HG03159 (cell line): Measurements from ENCODE around the gene SORCS2.

Experiments
- ATAC-seq: cut with Tn5 transposase; IDR thresholded peaks from one replicate; pipeline ENCODE4 v1.9.1; 2021; ENCODE audit warnings: mild to moderate bottlenecking, moderate library complexity; ENCODE audit not compliant: unreplicated experiment

The SORCS2 gene

DNA sequence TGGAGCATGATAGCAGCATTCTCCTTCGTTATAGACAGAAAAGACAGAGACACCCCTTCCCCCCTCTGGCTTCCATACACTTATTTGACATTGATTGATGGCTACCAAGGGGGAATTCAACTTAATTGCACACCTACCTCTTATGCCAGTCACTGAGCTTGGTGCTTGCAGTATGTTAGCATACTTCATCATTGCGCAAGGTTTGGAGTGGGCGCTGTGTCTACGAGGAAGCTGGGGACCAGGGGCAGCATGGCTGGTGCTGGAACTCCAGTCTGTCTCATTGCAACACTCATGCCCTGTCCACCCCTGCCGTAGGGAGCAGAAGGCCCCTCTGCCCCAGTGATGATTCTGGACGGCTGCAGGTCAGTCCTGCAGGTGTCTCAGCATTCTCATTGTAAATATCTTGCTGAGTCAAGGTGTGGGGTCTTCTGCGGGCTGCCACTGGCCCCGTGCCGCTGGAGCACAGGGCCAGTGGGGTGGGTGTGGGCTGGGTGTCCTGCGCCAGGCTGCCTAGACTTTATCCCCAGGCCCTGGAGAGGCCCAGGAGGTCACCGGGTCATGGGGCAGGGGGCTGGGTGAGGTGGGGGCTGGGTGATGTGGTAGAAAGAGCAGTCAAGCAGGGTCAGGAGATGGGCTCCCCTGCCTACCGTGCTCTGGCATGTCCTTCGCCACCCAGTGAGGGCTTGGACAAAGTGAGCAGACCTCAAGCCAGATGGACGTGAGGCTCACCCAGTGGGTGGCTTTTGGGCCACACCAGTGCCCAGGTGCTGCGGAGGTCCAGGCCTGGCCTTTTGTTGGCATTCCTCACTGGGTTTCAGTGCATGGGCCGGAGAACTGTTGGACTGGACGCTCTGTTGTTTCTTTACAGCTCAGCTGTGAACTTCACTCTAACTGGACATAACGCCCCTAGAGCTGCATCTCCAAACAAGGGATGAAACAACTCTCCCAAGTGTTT, 156.9 kb downstream of the SORCS2 start:
- ATAC-seq = no peak

DNA sequence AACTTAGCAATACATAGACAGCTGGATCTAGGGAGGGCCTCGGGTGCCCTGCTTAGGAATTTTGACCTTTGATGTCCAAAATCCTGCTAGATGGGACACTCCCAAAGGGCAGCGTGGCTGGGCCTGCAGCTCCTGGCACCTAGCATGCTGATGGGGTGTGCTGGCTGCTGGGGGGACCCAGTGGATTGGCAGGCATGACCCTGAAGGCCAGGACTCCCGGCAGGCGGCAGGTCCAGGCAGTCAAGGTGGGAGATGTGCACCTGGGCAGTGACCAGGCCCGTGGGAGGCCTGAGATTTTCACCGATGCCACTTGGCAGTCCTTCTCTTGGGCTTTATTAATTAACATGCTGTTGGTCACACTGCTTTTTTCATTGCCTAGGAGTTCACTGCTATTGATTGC, 158.1 kb downstream of the SORCS2 start:
- no peak for ATAC-seq

DNA sequence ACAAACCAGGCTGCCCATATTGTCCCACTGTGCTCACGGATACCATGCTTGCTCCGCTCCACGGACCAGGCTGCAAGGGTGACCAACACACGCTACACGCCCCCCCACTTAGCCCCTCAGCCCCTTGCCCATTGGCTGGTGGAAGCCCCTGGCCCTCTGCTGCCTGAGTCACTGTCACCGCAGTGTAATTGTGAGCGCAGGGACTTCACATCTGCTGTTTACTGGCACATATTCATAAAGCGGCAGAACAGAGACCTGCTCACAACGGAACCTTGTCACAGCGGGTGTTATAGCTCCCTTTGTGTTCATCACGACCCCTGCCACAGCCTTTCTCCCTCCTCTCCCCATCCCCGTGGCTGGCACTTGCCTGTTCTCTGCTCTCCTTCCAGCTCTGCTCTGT, 158.7 kb downstream of the SORCS2 start:
- no peak for ATAC-seq

DNA sequence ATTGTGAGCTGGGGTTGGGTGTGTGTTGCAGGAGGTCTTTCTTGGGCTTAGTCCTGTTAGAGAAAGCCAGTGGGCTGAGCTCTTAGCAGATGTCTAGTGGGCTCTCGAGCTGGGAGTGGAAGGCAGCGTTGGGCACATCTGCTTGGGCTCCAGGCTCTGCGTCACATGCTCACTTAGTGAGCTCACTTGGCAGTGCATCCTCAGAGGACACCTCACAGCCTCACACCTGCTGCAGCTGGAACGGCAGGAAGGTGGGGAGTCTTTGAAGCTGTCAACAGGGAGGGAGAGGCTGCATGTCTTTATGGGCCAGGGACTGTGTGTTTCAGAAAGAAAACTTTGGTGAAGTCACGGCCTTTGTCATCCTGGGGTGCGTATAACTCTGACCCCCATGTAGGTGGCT, 160.1 kb downstream of the SORCS2 start:
- ATAC-seq = no peak

DNA sequence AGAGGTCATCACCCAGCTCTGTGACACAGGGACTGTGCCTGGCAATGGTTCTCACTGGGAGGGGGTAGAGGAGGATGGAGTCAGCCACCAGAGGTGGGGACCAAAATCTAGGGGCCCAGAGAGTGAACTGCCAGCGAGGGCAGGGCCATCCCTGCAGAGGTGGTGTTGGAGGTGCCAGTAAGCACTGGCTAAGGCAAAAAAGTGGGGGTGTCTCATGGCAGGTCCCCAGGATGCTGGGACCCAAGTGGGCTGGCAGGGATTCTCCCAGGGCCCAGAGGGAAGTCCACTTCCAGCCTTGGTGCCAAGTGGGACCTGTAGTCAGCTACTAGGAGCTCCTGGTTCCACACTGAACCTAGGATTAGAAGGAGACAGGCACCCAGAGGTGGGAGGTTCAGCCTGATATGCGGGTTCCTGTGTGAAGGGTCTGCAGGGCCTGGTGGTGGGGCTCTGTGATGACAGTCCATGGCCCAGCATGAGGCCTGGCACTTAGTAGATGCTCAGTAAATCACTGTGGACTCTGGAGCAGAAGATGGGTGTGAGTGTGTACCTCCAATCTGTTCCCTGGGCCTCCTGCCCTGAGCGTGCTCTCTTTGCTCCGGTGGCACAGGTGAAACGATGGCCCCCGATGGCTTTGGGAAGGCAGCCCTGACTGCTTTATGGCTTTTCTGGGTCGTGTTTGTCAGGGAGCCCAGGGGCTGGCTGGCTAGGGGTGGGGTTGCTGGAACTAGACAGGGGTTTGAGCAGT, 160.9 kb downstream of the SORCS2 start:
- ATAC-seq = no peak

DNA sequence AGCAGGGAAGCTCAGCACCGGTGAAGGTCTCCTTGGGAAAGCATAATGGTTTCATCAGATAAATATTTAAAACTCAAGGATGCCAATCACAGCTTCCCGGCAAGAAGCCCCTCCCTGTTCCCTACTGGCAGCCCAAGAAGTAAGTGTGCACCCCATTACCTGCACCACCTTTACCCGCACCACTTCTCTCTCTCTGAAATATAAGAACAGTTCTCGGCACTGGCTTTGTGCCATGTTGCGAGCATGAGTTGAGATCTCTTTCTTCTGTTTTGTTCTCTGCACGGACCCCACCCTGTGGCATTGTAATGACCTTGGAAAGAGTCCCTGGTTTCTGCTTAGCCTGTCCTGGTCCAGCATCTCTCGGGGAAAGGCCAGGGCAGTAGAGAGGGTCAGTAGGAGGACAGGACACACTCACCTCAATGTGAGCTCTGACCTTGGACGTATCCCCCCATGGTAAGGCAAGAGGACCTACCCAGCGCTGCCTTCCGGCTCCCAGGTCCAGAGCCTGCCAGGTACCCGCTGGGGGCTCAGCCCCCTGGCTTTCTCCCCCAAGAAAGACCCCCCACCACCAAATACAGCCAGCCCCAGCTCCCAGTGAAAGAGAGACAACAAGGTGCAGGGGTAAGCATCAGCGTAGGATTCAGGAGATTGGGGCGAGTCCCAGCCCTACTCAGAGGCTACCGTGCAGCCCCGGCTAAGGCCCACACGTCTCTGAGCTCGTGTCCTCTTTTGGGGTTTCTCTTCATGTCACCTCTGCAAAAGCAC, 161.7 kb downstream of the SORCS2 start:
- ATAC-seq = no peak

DNA sequence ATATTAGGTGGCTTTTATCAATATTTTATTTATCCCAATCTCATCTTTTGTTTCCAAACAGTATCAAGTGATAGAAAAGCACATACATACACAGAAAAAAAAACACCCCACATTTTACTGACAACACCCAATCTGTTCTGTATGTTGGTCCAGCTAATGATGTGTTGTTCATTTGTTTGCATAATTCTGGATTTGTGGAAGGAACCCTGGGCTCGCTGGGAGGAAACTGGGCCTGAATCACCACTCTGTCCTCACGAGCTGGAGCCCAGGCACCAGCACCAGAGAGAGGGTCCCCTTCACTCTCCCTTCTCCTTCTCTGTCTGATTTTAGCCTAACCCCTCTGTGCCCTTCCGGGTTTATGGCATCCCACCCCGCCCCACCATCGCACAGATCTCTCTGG, 162.6 kb downstream of the SORCS2 start:
- no peak for ATAC-seq

DNA sequence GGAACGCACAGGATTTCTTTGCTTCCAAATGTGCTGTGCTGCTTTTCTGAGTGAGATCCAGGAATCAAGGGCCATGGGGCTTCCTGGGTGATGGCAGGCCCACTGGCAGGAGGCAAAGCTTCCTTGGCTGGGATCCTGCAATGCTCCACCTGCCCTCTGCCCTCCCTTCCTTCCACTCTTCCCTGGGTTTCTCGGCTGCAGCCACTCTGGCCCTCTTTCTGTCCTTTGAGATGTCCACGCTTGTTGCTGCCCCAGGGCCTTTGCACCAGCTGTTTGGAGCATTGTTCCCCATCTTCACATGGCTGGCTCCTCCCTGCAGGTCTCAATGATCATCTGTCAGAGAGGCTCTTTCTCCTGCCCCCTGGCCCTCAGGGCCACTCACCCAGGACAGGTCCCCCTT, 163.5 kb downstream of the SORCS2 start:
- no peak for ATAC-seq

DNA sequence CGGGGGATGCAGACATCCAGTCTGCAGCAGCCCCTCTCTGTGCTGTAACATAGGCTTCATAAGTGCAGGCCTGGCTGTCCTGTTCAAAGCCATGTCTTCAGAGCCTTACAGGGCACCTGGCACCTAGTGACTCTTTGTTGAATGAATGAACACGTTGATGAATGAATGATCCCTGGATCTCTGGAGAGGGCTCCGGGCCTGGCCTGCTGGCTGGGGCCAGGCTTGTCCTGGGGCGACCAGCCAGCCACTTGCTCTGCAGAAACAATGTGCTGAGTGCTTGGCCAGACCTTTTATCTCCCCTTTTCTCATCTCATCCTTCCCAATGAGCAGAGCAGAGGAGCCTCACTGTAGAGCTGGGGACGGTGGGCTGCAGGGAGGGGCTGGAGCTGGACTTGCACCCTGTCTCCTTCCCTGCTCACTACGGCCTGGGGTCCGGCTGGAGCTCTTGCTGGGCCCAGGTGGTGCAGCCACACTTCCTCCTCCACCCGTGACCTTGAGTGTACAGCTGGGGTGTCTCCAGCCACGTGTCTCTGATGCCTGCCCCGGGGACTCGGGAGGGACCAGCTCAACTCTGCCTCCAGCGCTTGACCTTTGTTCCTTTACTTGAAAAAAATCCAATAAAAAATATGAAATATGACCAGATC, 164.5 kb downstream of the SORCS2 start:
- ATAC-seq = no peak

DNA sequence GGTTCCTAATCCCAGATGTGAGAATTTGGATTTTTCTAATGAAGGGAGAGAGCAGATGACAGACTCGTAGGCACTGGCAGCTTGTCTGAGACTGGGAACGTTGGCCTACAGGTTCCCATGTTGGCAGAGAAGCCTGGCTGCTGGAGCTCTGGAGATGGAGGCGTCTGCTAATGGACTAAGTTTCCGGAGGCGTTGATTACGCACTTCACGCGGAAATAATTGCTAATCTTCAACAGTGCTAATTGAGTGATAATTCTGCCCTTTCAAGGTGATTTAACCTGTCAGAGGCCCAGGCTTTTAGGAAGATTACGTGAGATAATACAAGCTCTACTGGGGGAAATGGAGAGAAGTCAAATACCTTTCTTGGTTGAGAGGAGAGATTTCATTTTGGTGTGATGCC, 165.0 kb downstream of the SORCS2 start:
- no peak for ATAC-seq

DNA sequence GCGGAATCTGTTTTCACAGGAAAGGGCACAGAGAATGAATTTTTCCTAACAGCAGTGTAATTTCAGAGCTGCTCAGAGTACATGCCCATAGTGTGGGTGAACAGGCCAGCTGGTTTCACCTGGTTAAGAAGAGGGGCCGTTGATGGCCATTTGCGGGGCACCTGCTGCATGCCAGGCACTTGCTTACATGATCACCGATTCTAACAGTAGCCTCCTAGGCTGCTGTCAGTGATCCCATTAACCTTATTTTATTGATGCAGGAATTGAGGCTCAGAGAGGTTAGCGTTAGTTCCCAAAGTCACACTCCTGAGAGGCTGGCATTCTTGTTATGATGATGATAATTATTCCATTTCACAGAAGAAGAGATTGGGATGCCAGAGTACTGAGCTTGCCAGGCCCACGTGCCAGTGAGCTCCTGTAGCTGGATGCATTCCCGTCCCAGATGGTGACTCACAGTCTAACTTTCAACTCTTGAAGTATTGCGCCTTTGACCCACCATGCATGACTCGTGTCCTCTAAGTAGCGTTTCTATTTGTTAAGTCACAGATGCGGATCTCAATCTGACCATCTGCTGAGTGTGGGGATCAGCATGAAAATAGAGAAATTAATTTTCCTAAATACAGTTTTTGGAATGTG, 165.9 kb downstream of the SORCS2 start:
- no peak for ATAC-seq

DNA sequence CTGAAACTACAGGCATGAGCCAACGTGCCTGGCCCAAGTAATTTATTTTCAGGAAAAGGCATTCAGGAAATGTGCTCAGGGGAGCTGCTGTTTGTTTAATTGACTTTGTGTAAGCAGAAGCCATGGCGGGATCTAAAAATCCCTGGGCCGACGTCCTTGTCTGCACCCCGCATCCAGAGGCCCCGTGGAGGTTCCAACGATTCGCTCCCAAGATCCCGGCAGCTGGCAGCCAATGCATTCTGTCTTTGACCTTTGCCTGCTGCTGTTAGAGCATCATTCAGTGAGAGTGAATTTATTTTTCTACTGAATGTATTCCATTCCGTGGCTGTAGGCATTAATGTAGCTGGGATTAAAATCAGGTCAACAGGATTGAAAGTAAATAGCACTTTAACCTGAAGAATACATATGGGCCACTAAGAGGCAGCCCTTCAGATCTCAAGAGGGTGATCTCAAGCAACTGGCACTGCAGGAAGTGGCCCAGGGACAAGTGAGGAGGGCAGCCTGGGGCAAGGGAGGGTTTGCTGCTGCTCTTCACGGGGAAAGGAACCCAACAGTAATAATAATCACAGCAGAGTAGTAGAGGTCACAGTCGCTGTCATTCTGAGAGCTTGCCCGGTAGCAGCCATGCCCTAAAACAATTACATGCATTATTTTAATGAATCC, 167.2 kb downstream of the SORCS2 start:
- ATAC-seq = no peak

DNA sequence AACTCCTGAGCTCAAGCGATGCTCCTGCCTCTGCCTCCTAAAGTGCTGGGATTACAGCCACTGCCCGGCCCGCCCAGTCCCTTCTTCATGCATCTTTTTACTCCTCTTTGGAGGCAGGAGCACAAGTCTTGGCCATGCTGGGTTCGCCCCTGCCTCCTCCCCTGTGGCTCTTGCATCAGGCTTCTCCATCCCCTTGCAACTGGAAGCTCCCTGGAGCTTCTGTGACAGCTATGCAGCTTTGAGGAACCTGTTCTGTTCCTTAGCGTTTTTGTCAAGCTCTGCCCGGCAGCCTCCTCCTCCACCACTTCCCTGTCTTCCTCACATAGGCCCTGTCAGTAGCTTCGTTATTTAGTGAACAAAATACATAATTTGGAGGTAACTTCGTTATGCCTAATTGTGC, 168.5 kb downstream of the SORCS2 start:
- no peak for ATAC-seq

DNA sequence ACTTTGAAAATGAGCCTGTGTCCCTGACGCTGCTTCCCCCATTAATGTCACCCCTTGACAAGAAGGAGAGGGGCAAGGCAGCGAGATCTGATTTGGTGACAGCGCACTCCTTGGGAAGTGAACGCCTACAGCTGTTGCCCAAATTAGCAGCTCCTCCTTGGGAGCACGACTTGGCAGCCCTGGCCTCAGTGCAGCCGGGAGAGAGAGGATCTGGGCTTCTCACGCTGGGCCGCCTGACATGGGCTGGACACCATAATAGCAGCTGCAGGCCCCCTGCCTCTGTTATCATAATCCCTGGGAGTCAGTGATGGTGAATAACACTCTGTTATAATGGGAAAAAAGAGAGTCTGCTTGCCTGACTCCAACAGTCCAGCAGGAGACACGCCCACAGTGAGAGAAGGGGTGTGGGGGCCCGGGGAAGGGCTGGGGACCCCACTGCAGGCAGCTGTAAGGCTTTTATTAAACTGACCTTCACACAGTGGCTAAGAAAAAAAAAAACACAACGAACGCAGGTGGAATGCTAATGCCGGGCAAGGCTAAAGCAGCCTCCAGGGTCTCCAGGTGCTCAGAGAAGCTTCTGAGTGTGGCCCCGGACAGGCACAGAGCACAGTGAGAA, 169.1 kb downstream of the SORCS2 start:
- ATAC-seq = no peak

DNA sequence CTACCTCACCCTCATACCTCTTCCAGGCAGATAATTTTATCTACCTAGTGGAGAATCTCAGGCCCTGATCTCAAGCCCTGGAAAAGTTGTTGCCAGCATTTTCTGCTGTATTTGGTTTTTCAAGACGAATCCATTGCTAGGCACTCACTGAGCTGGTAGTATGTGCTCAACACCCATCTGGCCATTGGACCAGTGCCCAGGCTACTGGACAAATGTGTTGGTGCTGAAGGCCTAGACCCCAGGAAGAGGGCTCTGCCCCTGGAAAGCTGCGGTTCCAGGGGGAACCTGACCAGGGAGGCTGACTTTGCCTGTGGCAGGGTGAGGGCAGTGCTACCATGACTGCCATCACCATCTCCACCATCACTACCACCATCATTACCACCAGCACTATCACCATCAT, 170.0 kb downstream of the SORCS2 start:
- no peak for ATAC-seq

DNA sequence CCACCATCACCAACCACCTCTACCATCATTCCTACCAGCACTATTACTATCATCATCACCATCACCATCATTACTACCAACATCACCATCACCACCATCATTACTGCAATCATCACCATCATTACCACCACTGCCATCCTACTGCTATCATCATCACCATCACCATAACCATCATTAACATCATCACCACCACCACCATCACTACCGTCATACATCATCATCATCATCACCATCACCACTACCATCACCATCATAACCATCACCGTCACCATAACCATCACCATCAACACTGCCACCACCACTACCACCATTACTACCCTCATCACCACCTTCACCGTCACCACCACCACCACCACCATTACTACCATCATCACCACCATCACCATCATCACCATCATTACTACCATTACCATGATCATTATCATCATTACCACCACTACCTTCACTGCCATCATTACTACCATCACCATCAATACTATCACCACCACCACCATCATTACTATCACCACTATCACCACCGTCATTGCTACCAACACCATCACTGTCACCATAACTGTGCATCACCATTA, 170.6 kb downstream of the SORCS2 start:
- no peak for ATAC-seq

DNA sequence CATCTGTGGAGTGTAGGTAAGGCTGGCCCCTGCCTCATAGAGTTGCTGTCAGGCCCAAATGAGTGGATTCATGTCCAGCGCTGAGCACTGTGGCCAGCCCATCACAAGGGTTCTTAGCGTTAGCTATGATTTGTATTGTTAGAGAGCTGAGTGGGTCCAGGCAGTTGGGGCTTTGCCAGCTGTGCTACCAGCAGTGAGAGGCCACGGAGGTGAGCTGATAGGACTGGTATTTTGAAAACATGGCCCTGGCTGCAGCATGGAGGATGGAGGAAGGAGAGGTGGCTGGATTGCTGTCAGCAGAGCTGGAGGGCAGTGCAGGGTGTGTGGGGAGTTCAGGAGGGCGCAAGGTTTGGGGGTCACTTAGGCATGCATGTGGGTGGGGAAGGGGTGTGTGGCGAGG, 172.6 kb downstream of the SORCS2 start:
- no peak for ATAC-seq

DNA sequence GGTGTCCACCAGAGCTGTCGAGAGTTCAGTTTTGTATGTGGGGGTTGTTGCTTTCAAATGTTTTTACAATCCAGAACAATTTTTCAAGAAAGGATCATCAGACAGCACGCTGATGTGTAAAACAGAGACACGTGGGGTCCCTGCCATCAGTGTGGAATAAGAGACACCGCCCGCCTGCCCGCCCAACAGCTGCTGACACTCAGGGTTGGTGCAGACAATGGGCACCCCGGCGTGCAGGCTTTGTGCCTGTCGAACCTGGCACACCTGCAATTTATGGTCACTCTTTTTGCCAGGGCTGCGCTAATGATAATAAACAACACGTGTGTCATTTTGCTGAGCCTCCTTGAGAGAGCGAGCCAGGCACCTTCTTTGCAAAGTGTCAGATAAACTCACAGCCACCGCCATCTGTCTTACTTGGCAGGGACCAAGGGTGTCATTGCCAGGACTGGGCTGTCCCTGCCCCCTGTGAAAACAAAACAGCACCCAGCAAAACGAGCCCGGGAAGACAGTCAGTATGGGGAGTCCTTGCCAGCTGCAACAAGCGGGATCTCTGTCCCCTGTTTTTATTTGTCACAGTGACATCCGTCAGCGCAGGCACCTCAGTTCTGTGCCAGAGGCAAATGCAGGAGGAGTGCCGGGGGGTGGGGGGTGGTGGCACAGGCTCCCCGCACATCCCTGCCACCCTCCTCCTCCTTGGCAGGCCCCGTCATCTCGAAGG, 173.3 kb downstream of the SORCS2 start:
- no peak for ATAC-seq
